Vagina (tissue), 2 donors: Measurements from ENCODE around the gene RALGAPA1. TPM values are rescaled to one million over a fixed set of nuclear protein-coding genes. Genes with fewer than 3 reads are reported as not detected.

ENCODE experiments used
- DNase-seq, 2 donors: peaks; one replicate each; pipeline ENCODE4 v3.0.0-alpha.2; 2017; ENCODE audit errors: extremely low spot score in 2 of 2
- H3K27ac ChIP-seq: fragments of 200-600 bp; sonication (generic); one replicate; pipeline ENCODE4 v1.5.1; 2019
- H3K27me3 ChIP-seq: fragments of 200-600 bp; sonication (generic); one replicate; pipeline ENCODE4 v1.5.1; 2019
- H3K36me3 ChIP-seq, 2 donors: fragments of 200-600 bp; sonication (generic); one replicate each; pipeline ENCODE4 v1.5.1; 2017 to 2019
- H3K4me1 ChIP-seq: fragments of 200-600 bp; sonication (generic); one replicate; pipeline ENCODE4 v1.5.1; 2019
- H3K4me3 ChIP-seq, 2 donors: fragments of 200-600 bp; sonication (generic); 1 replicate in 1 of 2; 2 replicates in 1 of 2; pipeline ENCODE4 v1.5.1; 2016 to 2019
- H3K9me3 ChIP-seq: fragments of 200-600 bp; sonication (generic); one replicate; pipeline ENCODE4 v1.5.1; 2019
- CTCF ChIP-seq, 3 experiments: fragments of 450-650 bp in 2 of 3; fragments of 200-600 bp in 1 of 3; sonication (generic) in 1 of 3; IDR thresholded peaks; one replicate each; pipeline ENCODE4 v1.5.1; 2017 to 2019; ENCODE audit warnings: antibody characterized with exemption in 3 of 3, mild to moderate bottlenecking in 2 of 3, moderate library complexity in 2 of 3
- POLR2A ChIP-seq, 2 donors: fragments of 450-650 bp; IDR thresholded peaks; one replicate each; pipeline ENCODE4 v1.6.1; 2017; ENCODE audit warnings: antibody characterized with exemption in 2 of 2, mild to moderate bottlenecking in 2 of 2, moderate library complexity in 2 of 2
- POLR2AphosphoS5 ChIP-seq, 2 donors: sonication (generic); formaldehyde crosslinking; IDR thresholded peaks; one replicate each; pipeline ENCODE4 v1.9.0; 2017; ENCODE audit warnings: antibody characterized with exemption in 2 of 2, mild to moderate bottlenecking in 2 of 2, low read depth in 1 of 2; ENCODE audit not compliant: insufficient read depth in 1 of 2
- intact Hi-C: fragments of 100-400 bp; cut with DNase I; formaldehyde crosslinking; loops from one replicate; pipeline ENCODE4 v1.15.1; 2023
- total RNA-seq: library from RNA; depleted of rRNA; stranded (reverse); fragments of >200 nt; gene quantifications from one replicate; pipeline ENCODE4 v1.2.3, GENCODE V29; 2016

The RALGAPA1 gene
- total RNA-seq, 1 donor from 2014 or later: 77.8 TPM

GRCh38 chr14:35807131-35807961, 1.7 kb downstream of the RALGAPA1 start:
- Histone ChIP-seq H3K27me3 (no peaks in the 10 kb centered on the region), H3K9me3 (no peaks in the 10 kb centered on the region), H3K36me3 (no peaks in the 10 kb centered on the region), H3K4me3 (peak overlapping the region; percentile 66 to 80), H3K27ac (no peak overlapping the region), H3K4me1 (peaks cover 38% of the 10 kb centered on the region)
- TF ChIP-seq POLR2AphosphoS5 (IDR thresholded peaks at IDR 0.05; ENCODE audit: insufficient read depth in 1 of 2, low read depth in 1 of 2): no peak
- no peak for TF ChIP-seq POLR2A (IDR thresholded peaks at IDR 0.05)
- intact Hi-C loops: no loop called here
- DNase-seq: no peak

- TF ChIP-seq POLR2A (IDR thresholded peaks at IDR 0.05): no peak
- no peak for TF ChIP-seq POLR2AphosphoS5 (IDR thresholded peaks at IDR 0.05; ENCODE audit: insufficient read depth in 1 of 2, low read depth in 1 of 2)
- TF ChIP-seq CTCF (IDR thresholded peaks at IDR 0.05): no peak
- no peak overlapping the region for H3K27ac ChIP-seq
- H3K4me1 ChIP-seq: peaks cover 38% of the 10 kb centered on the region
Observed at GRCh38 chr14:35806006-35806907, 2.8 kb downstream of the RALGAPA1 start.

GRCh38 chr14:35797796-35798195, 11.3 kb downstream of the RALGAPA1 start:
- peaks cover 3% of the 10 kb centered on the region for H3K9me3 ChIP-seq
- TF ChIP-seq POLR2AphosphoS5 (IDR thresholded peaks at IDR 0.05; ENCODE audit: insufficient read depth in 1 of 2, low read depth in 1 of 2) (no peak), CTCF (IDR thresholded peaks at IDR 0.05) (no peak), POLR2A (IDR thresholded peaks at IDR 0.05) (no peak)
- intact Hi-C loops: no loop called here
- no peaks in the 10 kb centered on the region for H3K36me3 ChIP-seq
- H3K4me3 ChIP-seq: no peak overlapping the region
- DNase-seq: no peak
- peaks cover 2% of the 10 kb centered on the region for H3K4me1 ChIP-seq
- H3K27me3 ChIP-seq: no peaks in the 10 kb centered on the region
- H3K27ac ChIP-seq: no peak overlapping the region

More at GRCh38 chr14:35806006-35806907, 2.8 kb downstream of the RALGAPA1 start:
- no peak for DNase-seq
- H3K36me3 ChIP-seq: no peaks in the 10 kb centered on the region
- H3K9me3 ChIP-seq: no peaks in the 10 kb centered on the region
- H3K4me3 ChIP-seq: no peak overlapping the region
- intact Hi-C loops: no loop called here
- no peaks in the 10 kb centered on the region for H3K27me3 ChIP-seq

- Histone ChIP-seq H3K4me3 (no peak overlapping the region), H3K27ac (no peak overlapping the region), H3K4me1 (peaks cover 8% of the 10 kb centered on the region), H3K27me3 (no peaks in the 10 kb centered on the region), H3K9me3 (no peaks in the 10 kb centered on the region), H3K36me3 (no peaks in the 10 kb centered on the region)
- no peak for DNase-seq
- intact Hi-C loops: no loop called here
- TF ChIP-seq CTCF (IDR thresholded peaks at IDR 0.05): no peak
- TF ChIP-seq POLR2AphosphoS5 (IDR thresholded peaks at IDR 0.05; ENCODE audit: insufficient read depth in 1 of 2, low read depth in 1 of 2): no peak
- no peak for TF ChIP-seq POLR2A (IDR thresholded peaks at IDR 0.05)
Observed at GRCh38 chr14:35789651-35790050, 19.4 kb downstream of the RALGAPA1 start.

- Histone ChIP-seq H3K36me3 (no peaks in the 10 kb centered on the region), H3K4me1 (peaks cover 8% of the 10 kb centered on the region), H3K27ac (no peak overlapping the region), H3K4me3 (no peak overlapping the region), H3K9me3 (no peaks in the 10 kb centered on the region), H3K27me3 (no peaks in the 10 kb centered on the region)
- intact Hi-C loops: no loop called here
- DNase-seq: no peak
- TF ChIP-seq POLR2AphosphoS5 (IDR thresholded peaks at IDR 0.05; ENCODE audit: insufficient read depth in 1 of 2, low read depth in 1 of 2) (no peak), CTCF (IDR thresholded peaks at IDR 0.05) (no peak), POLR2A (IDR thresholded peaks at IDR 0.05) (no peak)
Observed at GRCh38 chr14:35786856-35787255, 22.2 kb downstream of the RALGAPA1 start.
